ENCODE data around the gene NR2F1. TPM values are rescaled to one million over a fixed set of nuclear protein-coding genes. Genes with fewer than 3 reads are reported as not detected.

Gene NR2F1
- total RNA-seq, 4 donors from 2014 or later: 2.1 to 28.1 (median 7.0) TPM

- DNase-seq: no peak
- Histone ChIP-seq H3K27ac (no peak overlapping the region), H3K27me3 (peaks cover 0 to 11% of the 10 kb centered on the region in 2 donors), H3K4me3 (no peak overlapping the region), H3K36me3 (no peaks in the 10 kb centered on the region), H3K9me3 (no peaks in the 10 kb centered on the region), H3K4me1 (peaks cover 0 to 9% (median 6%) of the 10 kb centered on the region in 4 donors)
- TF ChIP-seq POLR2A (IDR thresholded peaks at IDR 0.05): no peak
- TF ChIP-seq CTCF (IDR thresholded peaks at IDR 0.05): no peak
Observed at GRCh38 chr5:93588352-93589151, 5.5 kb downstream of the NR2F1 start.

GRCh38 chr5:93589152-93589828 is 6.3 kb downstream of the NR2F1 start:
- Histone ChIP-seq H3K9me3 (no peaks in the 10 kb centered on the region), H3K27me3 (peaks cover 0 to 11% of the 10 kb centered on the region in 2 donors), H3K4me3 (no peak overlapping the region), H3K27ac (no peak overlapping the region), H3K36me3 (no peaks in the 10 kb centered on the region), H3K4me1 (peaks cover 0 to 6% (median 3%) of the 10 kb centered on the region in 4 donors)
- TF ChIP-seq CTCF (IDR thresholded peaks at IDR 0.05) (no peak), POLR2A (IDR thresholded peaks at IDR 0.05) (no peak)
- DNase-seq: no peak

GRCh38 chr5:93589829-93590215 is 6.8 kb downstream of the NR2F1 start:
- TF ChIP-seq CTCF (IDR thresholded peaks at IDR 0.05) (no peak), POLR2A (IDR thresholded peaks at IDR 0.05) (no peak)
- H3K27ac ChIP-seq: no peak overlapping the region
- no peaks in the 10 kb centered on the region for H3K36me3 ChIP-seq
- H3K27me3 ChIP-seq: peaks cover 0 to 13% of the 10 kb centered on the region in 2 donors
- no peak for DNase-seq
- H3K9me3 ChIP-seq: peaks cover 0 to 2% (median 0%) of the 10 kb centered on the region in 4 donors
- no peak overlapping the region for H3K4me3 ChIP-seq
- H3K4me1 ChIP-seq: peaks cover 0 to 6% (median 3%) of the 10 kb centered on the region in 4 donors

- H3K27me3 ChIP-seq: peaks cover 0 to 11% of the 10 kb centered on the region in 2 donors
- H3K27ac ChIP-seq: no peak overlapping the region
- peaks cover 0 to 2% (median under 1%) of the 10 kb centered on the region in 4 donors for H3K4me1 ChIP-seq
- no peaks in the 10 kb centered on the region for H3K36me3 ChIP-seq
- DNase-seq: no peak
- H3K4me3 ChIP-seq: no peak overlapping the region
- peaks cover 0 to 8% (median 0%) of the 10 kb centered on the region in 4 donors for H3K9me3 ChIP-seq
- TF ChIP-seq POLR2A (IDR thresholded peaks at IDR 0.05) (no peak), CTCF (IDR thresholded peaks at IDR 0.05) (no peak)
Observed at GRCh38 chr5:93590493-93590892, 7.5 kb downstream of the NR2F1 start.

- no peak for DNase-seq
- no peaks in the 10 kb centered on the region for H3K36me3 ChIP-seq
- peaks cover 0 to 14% of the 10 kb centered on the region in 2 donors for H3K27me3 ChIP-seq
- H3K27ac ChIP-seq: no peak overlapping the region
- no peak overlapping the region for H3K4me3 ChIP-seq
- H3K9me3 ChIP-seq: peaks cover 0 to 10% (median 0%) of the 10 kb centered on the region in 4 donors
- no peaks in the 10 kb centered on the region for H3K4me1 ChIP-seq
- no peak for TF ChIP-seq CTCF (IDR thresholded peaks at IDR 0.05)
- no peak for TF ChIP-seq POLR2A (IDR thresholded peaks at IDR 0.05)
Observed at GRCh38 chr5:93591323-93591945, 8.4 kb downstream of the NR2F1 start.
